ENCODE measurements around the gene TATDN3.

DNA sequence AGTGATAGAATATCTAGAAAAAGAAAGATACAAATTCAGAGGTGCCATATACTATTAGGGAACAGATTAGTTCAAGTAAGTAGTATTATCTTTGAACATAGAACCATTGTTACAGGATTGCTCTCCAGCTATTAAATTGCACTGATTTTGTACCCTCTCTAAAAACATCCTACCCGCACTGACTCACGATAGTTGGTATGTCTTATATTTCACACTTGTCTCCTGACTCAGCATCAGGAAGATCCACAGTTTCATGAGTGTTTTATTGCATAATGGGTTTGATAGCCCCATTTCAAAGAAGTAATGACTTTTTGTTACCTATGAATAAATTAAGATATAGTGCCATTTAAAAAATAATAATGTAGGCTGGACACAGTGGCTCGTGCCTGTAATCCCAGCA lies 6.0 kb downstream of the TATDN3 start:
- TF ChIP-seq EZH2 (IDR thresholded peaks at IDR 0.05) (no peak), POLR2AphosphoS5 (IDR thresholded peaks at IDR 0.05; ENCODE audit: borderline replicate concordance, low read depth, low read length) (no peak), FOXP2 (optimal IDR thresholded peaks at IDR 0.05; ENCODE audit: control extremely low read depth, extremely low read length, insufficient read depth) (no peak)
